ENCODE results near the gene CXCR6.

Gene CXCR6

GRCh38 chr3:45985532-45986302 lies 42.5 kb downstream of the CXCR6 start:
- Mint-ChIP-seq H3K4me3 (no peak overlapping the region), H3K36me3 (ENCODE audit: low read depth) (peaks cover 10% of the 10 kb centered on the region), H3K27ac (no peak overlapping the region), H3K27me3 (ENCODE audit: low read depth, poor library complexity) (no peaks in the 10 kb centered on the region), H3K9me3 (no peaks in the 10 kb centered on the region), H3K4me1 (peaks cover 25% of the 10 kb centered on the region)
- no peak for TF ChIP-seq CTCF (IDR thresholded peaks at IDR 0.05)
- no peak for DNase-seq

GRCh38 chr3:45986303-45986982 lies 43.2 kb downstream of the CXCR6 start:
- H3K4me1 Mint-ChIP-seq = peaks cover 25% of the 10 kb centered on the region
- no peaks in the 10 kb centered on the region for H3K9me3 Mint-ChIP-seq
- TF ChIP-seq CTCF (IDR thresholded peaks at IDR 0.05) = no peak
- H3K27ac Mint-ChIP-seq = no peak overlapping the region
- peaks cover 4% of the 10 kb centered on the region for H3K36me3 Mint-ChIP-seq (ENCODE audit: low read depth)
- DNase-seq = no peak
- H3K27me3 Mint-ChIP-seq (ENCODE audit: low read depth, poor library complexity) = no peaks in the 10 kb centered on the region
- no peak overlapping the region for H3K4me3 Mint-ChIP-seq

- no peak for DNase-seq
- no peaks in the 10 kb centered on the region for H3K27me3 Mint-ChIP-seq (ENCODE audit: low read depth, poor library complexity)
- H3K4me3 Mint-ChIP-seq = no peak overlapping the region
- peaks cover 32% of the 10 kb centered on the region for H3K4me1 Mint-ChIP-seq
- no peaks in the 10 kb centered on the region for H3K9me3 Mint-ChIP-seq
- no peak for TF ChIP-seq CTCF (IDR thresholded peaks at IDR 0.05)
- H3K36me3 Mint-ChIP-seq (ENCODE audit: low read depth) = peaks cover 4% of the 10 kb centered on the region
- no peak overlapping the region for H3K27ac Mint-ChIP-seq
These were observed 44.4 kb downstream of the CXCR6 start for GRCh38 chr3:45987368-45988291.

- Mint-ChIP-seq H3K27ac (no peak overlapping the region), H3K4me1 (peaks cover 39% of the 10 kb centered on the region), H3K27me3 (ENCODE audit: low read depth, poor library complexity) (no peaks in the 10 kb centered on the region), H3K4me3 (no peak overlapping the region), H3K9me3 (no peaks in the 10 kb centered on the region), H3K36me3 (ENCODE audit: low read depth) (no peaks in the 10 kb centered on the region)
- no peak for TF ChIP-seq CTCF (IDR thresholded peaks at IDR 0.05)
- DNase-seq = no peak
These were observed 45.1 kb downstream of the CXCR6 start for GRCh38 chr3:45988362-45988761.

- peaks cover 39% of the 10 kb centered on the region for H3K4me1 Mint-ChIP-seq
These were observed 45.5 kb downstream of the CXCR6 start for GRCh38 chr3:45988804-45989203.

More at GRCh38 chr3:45988804-45989203, 45.5 kb downstream of the CXCR6 start:
- H3K9me3 Mint-ChIP-seq = no peaks in the 10 kb centered on the region
- H3K27me3 Mint-ChIP-seq (ENCODE audit: low read depth, poor library complexity) = no peaks in the 10 kb centered on the region
- H3K4me3 Mint-ChIP-seq = no peak overlapping the region
- DNase-seq = no peak
- no peak for TF ChIP-seq CTCF (IDR thresholded peaks at IDR 0.05)
- no peak overlapping the region for H3K27ac Mint-ChIP-seq
- H3K36me3 Mint-ChIP-seq (ENCODE audit: low read depth) = no peaks in the 10 kb centered on the region
